Colonic mucosa (tissue), 4 donors: ENCODE measurements around the gene ORM2. TPM values are rescaled to one million over a fixed set of nuclear protein-coding genes. Genes with fewer than 3 reads are reported as not detected.

Experiments used
- DNase-seq: peaks from one replicate; pipeline ENCODE4 v3.0.0-alpha.2; 2020
- H3K27ac ChIP-seq: fragments of 200-600 bp; one replicate; pipeline ENCODE4 v1.8.0; 2021
- H3K27me3 ChIP-seq: fragments of 200-600 bp; one replicate; pipeline ENCODE4 v1.8.0; 2021
- H3K36me3 ChIP-seq: fragments of 200-600 bp; one replicate; pipeline ENCODE4 v1.8.0; 2021
- H3K4me1 ChIP-seq: fragments of 200-600 bp; one replicate; pipeline ENCODE4 v1.8.0; 2021; ENCODE audit warnings: mild to moderate bottlenecking
- H3K4me3 ChIP-seq: fragments of 200-600 bp; one replicate; pipeline ENCODE4 v1.8.0; 2021
- H3K9ac ChIP-seq, 2 donors: one replicate each; pipeline ENCODE4 v1.7.0; 2013; ENCODE audit warnings: control low read depth in 2 of 2, low read depth in 2 of 2, low read length in 2 of 2
- H3K9me3 ChIP-seq: fragments of 200-600 bp; one replicate; pipeline ENCODE4 v1.8.0; 2021
- intact Hi-C: fragments of 100-400 bp; cut with DNase I; formaldehyde crosslinking; loops from one replicate; pipeline ENCODE4 v1.14.1; 2022
- total RNA-seq, 2 donors: library from RNA; stranded (reverse); fragmentation: NEBNext Ultra II Directional in 1 of 2; extraction: Animal tissue kit (Norgen Biotek cat#: 25700) in 1 of 2; gene quantifications; one replicate each; pipeline ENCODE4 v1.2.1, GENCODE V29; 2021
- TF ChIP-seq, protein P1 (sequence below): fragments of 200-600 bp; IDR thresholded peaks from one replicate; pipeline ENCODE4 v1.8.0; 2022; ENCODE audit warnings: antibody characterized with exemption, mild to moderate bottlenecking
- donor health status: healthy.
- donor health status: DM: no; HTN: no; CAD: no.
- donor health status: DM: no; HTN: no; CAD: no.

The ORM2 gene
- total RNA-seq, 2 donors from 2014 or later: 2.4 TPM; not detected in 1

- DNase-seq: no peak
- Histone ChIP-seq H3K4me1 (no peaks in the 10 kb centered on the region), H3K9me3 (no peaks in the 10 kb centered on the region), H3K9ac (no peak overlapping the region), H3K27me3 (no peaks in the 10 kb centered on the region), H3K27ac (no peak overlapping the region), H3K4me3 (no peak overlapping the region), H3K36me3 (peaks cover 9% of the 10 kb centered on the region)
- TF ChIP-seq, protein P1, sequence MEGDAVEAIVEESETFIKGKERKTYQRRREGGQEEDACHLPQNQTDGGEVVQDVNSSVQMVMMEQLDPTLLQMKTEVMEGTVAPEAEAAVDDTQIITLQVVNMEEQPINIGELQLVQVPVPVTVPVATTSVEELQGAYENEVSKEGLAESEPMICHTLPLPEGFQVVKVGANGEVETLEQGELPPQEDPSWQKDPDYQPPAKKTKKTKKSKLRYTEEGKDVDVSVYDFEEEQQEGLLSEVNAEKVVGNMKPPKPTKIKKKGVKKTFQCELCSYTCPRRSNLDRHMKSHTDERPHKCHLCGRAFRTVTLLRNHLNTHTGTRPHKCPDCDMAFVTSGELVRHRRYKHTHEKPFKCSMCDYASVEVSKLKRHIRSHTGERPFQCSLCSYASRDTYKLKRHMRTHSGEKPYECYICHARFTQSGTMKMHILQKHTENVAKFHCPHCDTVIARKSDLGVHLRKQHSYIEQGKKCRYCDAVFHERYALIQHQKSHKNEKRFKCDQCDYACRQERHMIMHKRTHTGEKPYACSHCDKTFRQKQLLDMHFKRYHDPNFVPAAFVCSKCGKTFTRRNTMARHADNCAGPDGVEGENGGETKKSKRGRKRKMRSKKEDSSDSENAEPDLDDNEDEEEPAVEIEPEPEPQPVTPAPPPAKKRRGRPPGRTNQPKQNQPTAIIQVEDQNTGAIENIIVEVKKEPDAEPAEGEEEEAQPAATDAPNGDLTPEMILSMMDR: no peak
- intact Hi-C loops: no loop called here
Measured at GRCh38 chr9:114334490-114334889, 4.8 kb downstream of the ORM2 start.

DNA sequence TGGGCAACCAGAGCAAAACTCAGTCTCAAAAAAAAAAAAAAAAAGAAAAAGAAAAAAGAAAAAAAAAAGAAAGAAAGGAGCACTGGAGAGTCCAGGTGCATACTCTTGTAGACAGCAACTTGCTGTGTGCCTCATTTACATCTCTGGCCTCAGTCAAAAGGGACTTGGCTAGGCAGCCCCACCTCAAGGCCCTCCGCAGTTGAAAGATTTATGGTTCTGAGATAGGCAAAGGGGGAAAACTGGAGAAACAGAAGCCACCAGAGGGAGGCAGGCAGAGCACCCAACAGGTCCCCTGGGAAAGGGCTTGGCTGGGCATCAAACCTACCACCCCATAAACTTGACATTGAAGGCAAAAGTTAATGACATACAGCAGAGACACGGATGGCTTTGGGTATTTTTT, 6.1 kb downstream of the ORM2 start:
- no peak overlapping the region for H3K27ac ChIP-seq
- TF ChIP-seq, protein P1: no peak
- intact Hi-C loops: no loop called here

DNA sequence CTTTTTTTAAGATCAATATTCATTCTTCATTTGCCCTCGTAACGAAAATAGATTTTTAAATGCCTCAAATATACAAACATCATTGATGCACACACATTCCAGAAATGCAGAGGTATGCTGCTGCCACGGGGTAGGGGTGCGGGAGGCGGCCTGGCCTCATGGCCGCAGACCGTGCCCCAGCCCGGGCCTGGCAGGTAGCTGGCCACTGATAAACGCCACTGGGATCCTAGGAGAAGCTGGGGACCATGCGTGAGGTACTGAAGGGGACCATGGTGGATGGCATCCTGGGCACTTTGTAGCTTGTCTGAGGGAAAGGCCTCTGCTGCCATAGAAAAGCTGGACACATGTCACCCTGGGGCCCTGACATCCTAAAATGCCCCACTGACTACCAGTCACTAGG, 6.5 kb downstream of the ORM2 start:
- DNase-seq: no peak

More for the DNA sequence above, 6.1 kb downstream of the ORM2 start:
- no peaks in the 10 kb centered on the region for H3K27me3 ChIP-seq
- H3K4me3 ChIP-seq: no peak overlapping the region
- H3K4me1 ChIP-seq: no peaks in the 10 kb centered on the region
- H3K9me3 ChIP-seq: no peaks in the 10 kb centered on the region
- peaks cover 11% of the 10 kb centered on the region for H3K36me3 ChIP-seq
- H3K9ac ChIP-seq: no peak overlapping the region
- DNase-seq: no peak

DNA sequence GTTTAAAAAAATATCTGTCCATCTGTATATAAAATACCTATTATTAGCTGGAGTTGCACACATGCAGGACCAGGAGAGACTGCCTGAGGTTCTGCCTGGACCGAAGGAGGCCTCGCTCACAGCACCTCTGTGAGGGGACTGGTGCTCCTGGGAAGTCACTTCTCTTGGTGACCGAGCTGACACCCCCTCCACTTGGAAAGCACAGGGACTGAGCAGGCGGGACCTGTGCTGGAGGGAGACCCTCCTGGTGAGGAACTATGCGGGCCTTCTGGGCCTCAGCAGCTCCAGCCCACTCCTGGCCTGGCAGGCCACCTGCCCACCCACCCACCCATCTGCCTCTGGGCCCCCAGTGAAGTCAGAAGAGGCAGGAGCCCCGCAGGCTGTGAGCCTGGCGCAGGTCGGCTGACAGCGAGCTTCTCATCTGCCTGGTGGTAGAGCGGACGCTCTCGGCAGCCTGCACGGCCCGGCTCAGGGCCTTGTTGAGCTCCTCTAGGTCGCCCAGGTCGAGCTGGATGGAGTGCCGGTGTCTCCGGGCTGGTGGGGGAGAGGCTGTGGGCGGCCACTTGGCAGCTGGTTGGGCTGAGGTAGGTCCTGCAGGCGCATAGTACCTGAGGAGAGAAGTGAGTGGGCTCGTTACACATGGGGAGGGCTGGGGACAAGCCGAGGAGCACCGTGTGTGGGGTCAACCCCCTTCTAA, 7.2 kb downstream of the ORM2 start:
- Histone ChIP-seq H3K27me3 (no peaks in the 10 kb centered on the region), H3K36me3 (peaks cover 13% of the 10 kb centered on the region), H3K4me1 (no peaks in the 10 kb centered on the region), H3K4me3 (no peak overlapping the region), H3K9me3 (no peaks in the 10 kb centered on the region), H3K9ac (no peak overlapping the region), H3K27ac (no peak overlapping the region)
- intact Hi-C loops: no loop called here
- DNase-seq: no peak
- TF ChIP-seq, protein P1: no peak

More for the DNA sequence above, 6.5 kb downstream of the ORM2 start:
- TF ChIP-seq, protein P1: no peak
- intact Hi-C loops: no loop called here
- Histone ChIP-seq H3K4me1 (no peaks in the 10 kb centered on the region), H3K27ac (no peak overlapping the region), H3K36me3 (peaks cover 13% of the 10 kb centered on the region), H3K9ac (no peak overlapping the region), H3K27me3 (no peaks in the 10 kb centered on the region), H3K9me3 (no peaks in the 10 kb centered on the region), H3K4me3 (no peak overlapping the region)

- H3K4me3 ChIP-seq: no peak overlapping the region
- no peak overlapping the region for H3K27ac ChIP-seq
- no peaks in the 10 kb centered on the region for H3K9me3 ChIP-seq
- DNase-seq: no peak
- H3K36me3 ChIP-seq: peaks cover 17% of the 10 kb centered on the region
- no peaks in the 10 kb centered on the region for H3K4me1 ChIP-seq
- H3K9ac ChIP-seq: no peak overlapping the region
- intact Hi-C loops: no loop called here
- no peaks in the 10 kb centered on the region for H3K27me3 ChIP-seq
- TF ChIP-seq, protein P1: no peak
Measured at GRCh38 chr9:114338187-114338586, 8.5 kb downstream of the ORM2 start.
